GM18873 (cell line): Measurements from ENCODE around the gene DDI2.
"Not testable (repeated sequence)": the region's sequence is repeated elsewhere in the genome, so short reads cannot be mapped to it uniquely, and the experiment has no call there.

Experiments used
- ATAC-seq: cut with Tn5 transposase; IDR thresholded peaks from one replicate; pipeline ENCODE4 v1.9.1; 2021; ENCODE audit warnings: mild to moderate bottlenecking, moderate library complexity, moderate number of reproducible peaks; ENCODE audit not compliant: unreplicated experiment, low FRiP score

DDI2 gene

GRCh38 chr1:15617173-15618076 lies at the start of gene DDI2:
Gene DDI2, plus strand, starts transcription at chr1:15617458. Its CDS starts 213 bp downstream, at chr1:15617671.
- peak; percentile 48 for ATAC-seq

- ATAC-seq = no peak
Observed at GRCh38 chr1:15568387-15569073, 48.7 kb upstream of the DDI2 start.

DNA sequence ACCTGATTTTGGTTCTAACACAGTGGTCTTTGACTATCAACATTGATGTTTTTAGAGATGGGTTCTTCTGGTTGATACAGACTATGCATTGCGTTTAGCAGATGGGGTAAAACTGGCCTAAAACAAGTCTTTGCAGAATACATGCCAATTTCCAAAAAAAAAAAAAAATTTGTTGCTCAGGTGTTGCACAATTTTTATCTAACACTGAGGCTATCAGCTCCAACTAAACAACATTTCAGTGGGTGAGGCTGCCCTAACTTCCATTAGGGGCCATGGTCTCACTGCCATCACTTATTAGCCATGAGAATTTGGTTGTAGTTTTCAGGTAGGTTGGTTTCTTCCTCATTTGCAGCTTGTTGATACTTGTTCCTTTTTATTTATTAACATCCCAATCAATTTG lies 46.4 kb upstream of the DDI2 start:
- no peak for ATAC-seq

- ATAC-seq = no peak
Observed at GRCh38 chr1:15571266-15571665, 46.0 kb upstream of the DDI2 start.

- no peak for ATAC-seq
Observed at GRCh38 chr1:15573477-15573876, 43.8 kb upstream of the DDI2 start.

DNA sequence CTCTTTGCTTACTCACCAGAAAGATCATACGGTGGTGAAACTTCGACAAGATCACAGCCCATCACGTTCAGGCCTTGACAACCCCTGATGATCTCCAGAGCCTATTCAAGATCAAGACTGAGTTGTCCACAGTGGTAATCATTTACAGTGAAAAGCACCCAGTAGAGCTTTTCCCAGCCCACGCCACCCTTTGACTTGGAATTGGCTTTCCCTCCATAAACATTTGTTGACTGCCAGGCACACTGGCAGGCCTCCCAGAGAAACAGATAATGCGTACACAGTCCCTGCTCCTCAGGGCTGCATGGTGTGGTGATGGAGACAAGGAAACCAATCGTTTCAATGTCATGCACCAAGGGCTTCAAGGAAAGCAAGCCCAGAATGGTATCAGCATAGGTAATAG lies 42.5 kb upstream of the DDI2 start:
- ATAC-seq = no peak

- no peak for ATAC-seq
Observed at GRCh38 chr1:15575549-15576150, 41.6 kb upstream of the DDI2 start.

GRCh38 chr1:15577691-15578090 lies 39.6 kb upstream of the DDI2 start:
- no peak for ATAC-seq

DNA sequence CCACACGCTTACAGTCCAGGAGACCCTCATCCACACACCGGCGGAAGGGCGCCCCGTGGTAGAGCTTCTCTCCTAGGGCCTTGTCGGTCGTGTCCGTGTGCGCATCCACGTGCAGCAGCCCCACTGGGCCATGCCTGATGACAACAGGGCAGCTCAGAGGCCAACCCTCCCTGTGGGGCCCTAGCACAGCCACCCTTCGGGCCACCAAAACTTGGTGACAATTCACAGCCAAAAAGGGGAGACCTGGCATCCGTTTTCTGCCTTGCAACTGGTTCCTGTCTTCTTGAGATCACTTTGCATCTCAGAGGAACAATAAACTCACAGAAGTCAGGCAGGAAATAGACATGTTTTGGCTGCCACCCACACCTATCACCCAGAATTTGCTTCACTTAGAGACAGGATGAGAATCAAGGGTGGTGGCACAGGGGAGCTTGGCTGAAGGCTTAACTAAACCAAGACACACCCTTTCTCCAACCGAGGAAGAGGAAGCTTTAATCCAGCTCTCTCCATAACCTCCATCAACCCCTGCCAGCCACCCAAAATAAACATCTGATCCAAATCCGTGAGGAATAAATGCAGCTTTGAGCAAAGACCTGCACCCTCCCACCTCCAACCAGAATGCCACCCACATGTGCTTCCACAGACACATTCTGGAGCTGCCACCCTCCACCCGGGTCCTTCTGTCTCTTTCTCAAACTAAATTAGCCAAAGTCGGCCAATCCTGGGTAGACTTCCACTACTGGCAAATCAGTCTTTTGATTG lies 38.2 kb upstream of the DDI2 start:
- no peak for ATAC-seq

DNA sequence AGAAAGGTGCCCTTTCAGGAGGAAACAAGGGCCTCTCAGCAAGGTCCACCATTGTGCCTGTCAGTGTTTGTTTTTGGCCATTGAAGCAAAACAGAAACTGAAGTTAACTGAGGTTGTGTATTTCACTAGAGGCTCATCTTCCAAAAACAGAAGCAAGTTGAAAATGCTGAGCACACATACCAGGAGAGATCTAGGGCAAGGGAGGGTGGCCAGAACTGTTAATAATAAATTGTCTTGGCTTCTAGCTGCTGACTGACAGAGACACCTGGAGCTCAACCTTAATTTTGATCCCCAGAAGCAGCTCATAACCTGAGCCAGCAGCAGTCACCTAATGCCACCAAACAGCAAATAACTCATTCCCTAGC lies 37.6 kb upstream of the DDI2 start:
- ATAC-seq = no peak

- ATAC-seq = no peak
Observed at GRCh38 chr1:15583016-15583706, 34.1 kb upstream of the DDI2 start.

GRCh38 chr1:15584489-15585363 lies 32.5 kb upstream of the DDI2 start, which contains the start of gene AGMAT:
Gene AGMAT, minus strand, starts transcription at chr1:15585051. Its CDS starts 84 bp downstream, at chr1:15584967.
- ATAC-seq = no peak

DNA sequence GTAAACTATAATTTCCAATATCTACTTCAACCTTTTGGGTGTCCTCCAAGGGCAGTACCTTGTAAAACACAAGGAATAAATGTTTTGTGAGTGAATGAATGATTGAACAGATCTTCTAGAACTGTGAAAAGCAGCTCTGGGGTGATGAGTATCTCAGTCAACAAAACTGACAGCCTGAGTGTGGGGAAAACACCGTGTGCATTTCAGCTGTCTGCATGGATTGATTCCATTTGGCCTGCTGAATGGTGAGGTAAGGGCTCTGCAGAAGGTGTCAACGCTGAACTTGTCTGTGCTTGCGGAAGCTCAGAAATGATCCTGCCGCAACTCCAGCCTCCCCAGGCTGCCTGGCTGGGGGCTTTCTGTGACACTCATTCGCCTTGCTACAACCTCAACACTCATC lies 25.0 kb upstream of the DDI2 start:
- no peak for ATAC-seq

DNA sequence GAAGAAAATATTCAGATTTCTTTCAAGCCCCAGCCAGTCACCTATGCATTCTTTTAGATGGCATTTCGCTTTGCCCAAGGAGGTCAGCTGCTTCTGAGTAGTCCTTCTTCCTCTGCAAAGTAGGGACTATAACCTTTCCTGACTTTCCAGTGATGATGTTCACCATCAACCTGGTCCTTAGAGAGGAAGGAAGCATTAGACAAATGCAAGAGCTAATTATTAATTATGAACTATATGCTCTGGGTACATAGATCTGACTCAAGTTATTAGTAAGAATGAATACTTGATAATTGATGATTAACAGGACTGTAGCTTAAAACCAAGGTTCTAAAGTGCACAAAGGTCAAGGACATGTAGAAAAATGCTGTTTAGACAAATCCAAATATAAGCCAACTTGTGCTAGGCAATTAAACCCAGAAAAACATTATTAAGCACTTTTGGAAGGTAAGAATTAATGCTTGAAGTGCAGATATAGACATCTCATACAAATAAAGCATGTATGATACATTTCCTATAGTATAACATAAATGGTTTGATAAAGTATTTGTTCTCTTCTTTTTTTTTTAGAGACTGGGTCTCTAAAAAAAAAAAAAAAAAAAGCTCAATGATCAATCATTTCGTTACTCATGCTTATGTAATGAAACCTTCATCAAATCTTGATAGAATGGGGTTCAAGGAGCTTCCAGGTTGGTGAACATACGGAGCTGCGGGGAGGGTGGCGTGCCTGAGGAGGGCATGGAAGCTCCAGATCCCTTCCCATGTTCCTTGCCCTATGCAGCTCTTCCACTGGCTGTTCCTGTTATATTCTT lies 21.2 kb upstream of the DDI2 start:
- ATAC-seq = no peak

- ATAC-seq = no peak
Observed at GRCh38 chr1:15598436-15598835, 18.8 kb upstream of the DDI2 start.

DNA sequence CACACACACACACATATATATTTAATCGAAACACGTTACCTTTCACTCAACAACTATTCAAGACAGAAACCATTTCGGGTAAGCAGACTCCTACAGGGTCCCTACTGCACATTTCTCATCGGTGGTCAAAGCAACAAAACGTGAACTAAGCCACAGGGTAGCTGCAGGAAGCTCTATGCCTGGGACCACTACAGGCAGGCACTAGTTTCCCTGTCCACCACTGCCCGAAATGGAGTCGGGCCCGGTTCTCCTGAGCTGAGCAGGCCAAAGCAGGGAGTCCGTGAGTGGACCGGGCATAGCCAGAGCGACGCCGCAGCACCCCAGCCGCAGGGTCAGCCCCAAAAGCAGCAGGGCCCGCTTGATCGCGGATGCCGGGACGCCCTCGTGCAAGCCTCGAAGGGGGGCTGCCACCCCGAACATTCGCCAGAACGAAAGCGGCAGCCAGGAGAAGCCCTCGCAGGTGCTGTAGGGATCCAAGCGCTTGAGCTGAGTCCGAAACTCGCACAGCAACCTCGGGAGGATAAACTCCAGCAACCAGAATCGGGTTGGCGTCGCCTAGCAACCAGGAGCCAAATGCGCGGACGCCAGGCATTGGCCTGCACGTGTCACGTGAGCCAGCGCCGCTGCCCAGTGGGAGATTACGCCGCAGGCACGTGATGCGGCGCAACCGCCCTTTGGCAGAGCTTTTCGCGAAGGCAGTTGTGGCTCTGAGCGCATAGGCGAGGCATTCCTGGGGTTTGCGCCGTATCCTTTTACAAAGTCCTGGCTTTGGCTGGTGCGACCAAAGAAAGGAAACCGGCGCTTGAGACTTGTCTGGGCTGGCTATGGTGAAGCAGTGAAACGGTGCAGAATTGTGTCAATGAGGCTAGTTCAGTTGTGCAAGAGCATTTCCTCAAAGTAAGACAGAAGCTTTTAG lies 13.9 kb upstream of the DDI2 start:
- no peak for ATAC-seq

DNA sequence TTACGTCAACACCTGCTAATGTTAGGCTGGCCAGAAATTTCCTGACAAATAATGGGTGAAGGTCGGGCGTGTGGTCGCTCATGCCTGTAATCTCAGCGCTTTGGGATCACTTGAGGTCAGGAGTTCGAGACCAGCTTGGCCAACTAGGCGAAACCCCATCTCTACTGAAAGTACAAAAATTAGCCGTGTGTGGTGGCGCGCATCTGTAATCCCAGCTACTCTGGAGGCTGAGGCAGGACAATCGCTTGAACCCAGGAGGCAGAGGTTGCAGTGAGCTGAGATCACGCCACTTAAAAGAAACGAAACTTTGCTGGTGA lies 13.3 kb upstream of the DDI2 start:
- ATAC-seq = not testable (repeated sequence)
